ENCODE data around the gene PPP1R16B. TPM values are rescaled to one million over a fixed set of nuclear protein-coding genes. Genes with fewer than 3 reads are reported as not detected.
"Not testable (repeated sequence)": the region's sequence is repeated elsewhere in the genome, so short reads cannot be mapped to it uniquely, and the experiment has no call there.

PPP1R16B gene
- total RNA-seq, 2 experiments from 2014 or later: 65.3 to 65.4 TPM

- Mint-ChIP-seq H3K9me3 (no peaks in the 10 kb centered on the region), H3K4me1 (no peaks in the 10 kb centered on the region), H3K36me3 (peaks cover 10% of the 10 kb centered on the region), H3K4me3 (no peak overlapping the region), H3K27me3 (no peaks in the 10 kb centered on the region), H3K27ac (no peak overlapping the region)
- no peak for DNase-seq
These were observed 135.1 kb downstream of the PPP1R16B start for GRCh38 chr20:38940644-38941043.

GRCh38 chr20:38941726-38942389, 136.4 kb downstream of the PPP1R16B start:
- DNase-seq: no peak
- Mint-ChIP-seq H3K27me3 (no peaks in the 10 kb centered on the region), H3K4me3 (no peak overlapping the region), H3K4me1 (no peaks in the 10 kb centered on the region), H3K9me3 (no peaks in the 10 kb centered on the region), H3K36me3 (peaks cover 16% of the 10 kb centered on the region), H3K27ac (no peak overlapping the region)

GRCh38 chr20:38945012-38945411, 139.5 kb downstream of the PPP1R16B start:
- Mint-ChIP-seq H3K27me3 (no peaks in the 10 kb centered on the region), H3K36me3 (peaks cover 15% of the 10 kb centered on the region), H3K9me3 (no peaks in the 10 kb centered on the region), H3K4me3 (no peak overlapping the region), H3K27ac (no peak overlapping the region), H3K4me1 (no peaks in the 10 kb centered on the region)
- no peak for DNase-seq

- Mint-ChIP-seq H3K4me3 (no peak overlapping the region), H3K27ac (no peak overlapping the region), H3K9me3 (no peaks in the 10 kb centered on the region), H3K27me3 (no peaks in the 10 kb centered on the region), H3K36me3 (peaks cover 21% of the 10 kb centered on the region), H3K4me1 (no peaks in the 10 kb centered on the region)
- DNase-seq: no peak
These were observed 141.3 kb downstream of the PPP1R16B start for GRCh38 chr20:38946836-38947235.

- no peaks in the 10 kb centered on the region for H3K9me3 Mint-ChIP-seq
- no peak for DNase-seq
- H3K27me3 Mint-ChIP-seq: no peaks in the 10 kb centered on the region
These were observed 142.4 kb downstream of the PPP1R16B start for GRCh38 chr20:38947931-38948362.

GRCh38 chr20:38950254-38950653, 144.8 kb downstream of the PPP1R16B start:
- H3K27me3 Mint-ChIP-seq: no peaks in the 10 kb centered on the region
- H3K4me3 Mint-ChIP-seq: no peak overlapping the region
- H3K9me3 Mint-ChIP-seq: no peaks in the 10 kb centered on the region
- no peak for DNase-seq
- H3K4me1 Mint-ChIP-seq: no peaks in the 10 kb centered on the region
- peaks cover 30% of the 10 kb centered on the region for H3K36me3 Mint-ChIP-seq
- H3K27ac Mint-ChIP-seq: no peak overlapping the region

More at GRCh38 chr20:38947931-38948362, 142.4 kb downstream of the PPP1R16B start:
- H3K27ac Mint-ChIP-seq: no peak overlapping the region
- H3K4me3 Mint-ChIP-seq: no peak overlapping the region
- H3K36me3 Mint-ChIP-seq: peaks cover 28% of the 10 kb centered on the region
- H3K4me1 Mint-ChIP-seq: no peaks in the 10 kb centered on the region

GRCh38 chr20:38951611-38952010, 146.1 kb downstream of the PPP1R16B start:
- no peak for DNase-seq
- Mint-ChIP-seq H3K4me3 (no peak overlapping the region), H3K4me1 (no peaks in the 10 kb centered on the region), H3K27ac (no peak overlapping the region), H3K27me3 (no peaks in the 10 kb centered on the region), H3K9me3 (no peaks in the 10 kb centered on the region), H3K36me3 (peaks cover 26% of the 10 kb centered on the region)

GRCh38 chr20:38952153-38952552, 146.7 kb downstream of the PPP1R16B start:
- no peak for DNase-seq
- Mint-ChIP-seq H3K4me1 (no peaks in the 10 kb centered on the region), H3K27me3 (no peaks in the 10 kb centered on the region), H3K9me3 (no peaks in the 10 kb centered on the region), H3K36me3 (peaks cover 24% of the 10 kb centered on the region), H3K27ac (no peak overlapping the region), H3K4me3 (no peak overlapping the region)

GRCh38 chr20:38953630-38954340, 148.3 kb downstream of the PPP1R16B start:
- Mint-ChIP-seq H3K4me3 (no peak overlapping the region), H3K4me1 (no peaks in the 10 kb centered on the region), H3K36me3 (peaks cover 19% of the 10 kb centered on the region), H3K27ac (no peak overlapping the region), H3K9me3 (no peaks in the 10 kb centered on the region), H3K27me3 (no peaks in the 10 kb centered on the region)
- DNase-seq: no peak

- H3K36me3 Mint-ChIP-seq: peaks cover 14% of the 10 kb centered on the region
These were observed 151.9 kb downstream of the PPP1R16B start for GRCh38 chr20:38957235-38957876.

GRCh38 chr20:38957915-38958485, 152.5 kb downstream of the PPP1R16B start:
- Mint-ChIP-seq H3K4me3 (no peak overlapping the region), H3K9me3 (no peaks in the 10 kb centered on the region), H3K27me3 (no peaks in the 10 kb centered on the region), H3K4me1 (peaks cover 16% of the 10 kb centered on the region), H3K36me3 (peaks cover 12% of the 10 kb centered on the region), H3K27ac (no peak overlapping the region)
- no peak for DNase-seq

More at GRCh38 chr20:38957235-38957876, 151.9 kb downstream of the PPP1R16B start:
- Mint-ChIP-seq H3K27me3 (no peaks in the 10 kb centered on the region), H3K4me1 (peaks cover 12% of the 10 kb centered on the region), H3K27ac (no peak overlapping the region), H3K4me3 (no peak overlapping the region), H3K9me3 (no peaks in the 10 kb centered on the region)
- DNase-seq: no peak

- not testable (repeated sequence) for H3K4me3 Mint-ChIP-seq, DNase-seq, H3K27ac Mint-ChIP-seq, H3K27me3 Mint-ChIP-seq, H3K9me3 Mint-ChIP-seq
- Mint-ChIP-seq H3K4me1 (peaks cover 28% of the 10 kb centered on the region), H3K36me3 (peaks cover 13% of the 10 kb centered on the region)
These were observed 154.7 kb downstream of the PPP1R16B start for GRCh38 chr20:38960187-38960687.

GRCh38 chr20:38961530-38962043, 156.1 kb downstream of the PPP1R16B start:
- no peaks in the 10 kb centered on the region for H3K9me3 Mint-ChIP-seq
- H3K27ac Mint-ChIP-seq: peak overlapping the region; percentile 99
- H3K4me3 Mint-ChIP-seq: peak overlapping the region; percentile 97
- no peaks in the 10 kb centered on the region for H3K27me3 Mint-ChIP-seq
- H3K4me1 Mint-ChIP-seq: peaks cover 32% of the 10 kb centered on the region
- peaks cover 13% of the 10 kb centered on the region for H3K36me3 Mint-ChIP-seq
- peak; percentile 17 for DNase-seq

GRCh38 chr20:38962044-38962927, 156.8 kb downstream of the PPP1R16B start, which contains the start of gene DHX35:
DHX35 (plus strand) TSS chr20:38962344; CDS start chr20:38962368, 24 bp downstream.
- H3K4me3 Mint-ChIP-seq: peak within 1 kb of the TSS; percentile 97
- H3K4me1 Mint-ChIP-seq: peaks cover 32% of the 10 kb centered on the region
- no peaks in the 10 kb centered on the region for H3K9me3 Mint-ChIP-seq
- no peaks in the 10 kb centered on the region for H3K27me3 Mint-ChIP-seq
- DNase-seq: peak; percentile 99
- H3K27ac Mint-ChIP-seq: peak within 1 kb of the TSS; percentile 99
- H3K36me3 Mint-ChIP-seq: peaks cover 13% of the 10 kb centered on the region

All from activated naive CD8-positive, alpha-beta T cell treated with anti-CD3 and anti-CD28 coated beads for 36 hours (primary cell).